ENCODE data around the gene GSDME. TPM values are rescaled to one million over a fixed set of nuclear protein-coding genes. Genes with fewer than 3 reads are reported as not detected.

Gene GSDME
- total RNA-seq, 1 experiment from 2014 or later: 5.5 TPM

- H4K8ac ChIP-seq (replicated peaks; ENCODE audit: insufficient read length, low read depth, low read length): no peak overlapping the region
- no peak overlapping the region for H3K56ac ChIP-seq (ENCODE audit: insufficient read length, low read depth, low read length)
- H3K14ac ChIP-seq (ENCODE audit: insufficient read depth, low read length): no peak overlapping the region
- H3K27ac ChIP-seq (ENCODE audit: insufficient read length, low read depth, low read length): no peak overlapping the region
- H3K4me3 Mint-ChIP-seq: no peak overlapping the region
- peaks cover 2% of the 10 kb centered on the region for H3K27me3 Mint-ChIP-seq (ENCODE audit: low read depth)
- WGBS (ENCODE audit: extremely low coverage, insufficient read length, low lambda C conversion rate): no CpG with 5 or more reads among the region's 4 CpGs
- no peaks in the 10 kb centered on the region for H3K23me2 ChIP-seq (ENCODE audit: insufficient read length, low read depth, low read length, poor library complexity, severe bottlenecking)
- TF ChIP-seq CTCF (conservative IDR thresholded peaks at IDR 0.05): no peak
- H2BK15ac ChIP-seq (ENCODE audit: low read depth, low read length): no peak overlapping the region
- no peak overlapping the region for H2BK120ac ChIP-seq (ENCODE audit: low read depth, low read length, poor library complexity, severe bottlenecking)
- no peak overlapping the region for H4K5ac ChIP-seq (ENCODE audit: insufficient read length, low read depth, low read length)
- H2AFZ ChIP-seq (ENCODE audit: low read length): no peak overlapping the region
- H3K36me3 Mint-ChIP-seq (ENCODE audit: insufficient read depth in 1 of 3, low read depth in 3 of 3): peaks cover 19 to 29% (median 23%) of the 10 kb centered on the region in 3 experiments
- no peaks in the 10 kb centered on the region for H4K20me1 ChIP-seq (ENCODE audit: control insufficient read depth, insufficient read depth, insufficient read length)
- no peak overlapping the region for H2BK20ac ChIP-seq (ENCODE audit: low read depth, low read length, poor library complexity, severe bottlenecking)
- no peaks in the 10 kb centered on the region for H3K79me1 ChIP-seq (ENCODE audit: insufficient read depth, low read depth, low read length, poor library complexity, severe bottlenecking)
- no peak overlapping the region for H4K91ac ChIP-seq (ENCODE audit: insufficient read length, low read depth, low read length)
- H3K27me3 ChIP-seq (ENCODE audit: insufficient read depth, low read length): no peaks in the 10 kb centered on the region
- H3K4me1 ChIP-seq (ENCODE audit: insufficient read depth, low read length): no peaks in the 10 kb centered on the region
- H3K4me2 ChIP-seq (ENCODE audit: insufficient read depth, insufficient read length, low read length): no peak overlapping the region
- no peak overlapping the region for H3K18ac ChIP-seq (ENCODE audit: insufficient read length, low read depth, low read length)
- H3K9me3 ChIP-seq (ENCODE audit: control insufficient read depth, low read depth, low read length): no peaks in the 10 kb centered on the region
- no peak overlapping the region for H3T11ph ChIP-seq (ENCODE audit: low read length)
- no peak overlapping the region for H2AK5ac ChIP-seq (ENCODE audit: insufficient read length, low read length)
- H2BK12ac ChIP-seq (ENCODE audit: insufficient read length, low read depth, low read length): no peak overlapping the region
- H3K23ac ChIP-seq (ENCODE audit: insufficient read length, low read depth, low read length): no peak overlapping the region
- no peaks in the 10 kb centered on the region for H3K79me2 ChIP-seq (ENCODE audit: insufficient read depth, low read length)
- no peaks in the 10 kb centered on the region for H3K4me1 Mint-ChIP-seq
- no peak overlapping the region for H3K4ac ChIP-seq (ENCODE audit: low read depth, low read length)
- no peak overlapping the region for H3K27ac Mint-ChIP-seq
- no peak overlapping the region for H3K9ac ChIP-seq (ENCODE audit: extremely low read depth, insufficient read length, low read length)
- DNase-seq: no peak
- H2BK5ac ChIP-seq (ENCODE audit: insufficient read length, low read length): no peak overlapping the region
- H3K9me3 Mint-ChIP-seq: peaks cover 31 to 42% of the 10 kb centered on the region in 2 experiments
These were observed 29.0 kb upstream of the GSDME start for GRCh38 chr7:24786306-24786705.

Measured in H9 (cell line).